Stimulated activated CD8-positive, alpha-beta memory T cell treated with anti-CD3 and anti-CD28 coated beads, Interleukin-15, amount 100 ng/mL, for 48 hours (primary cell): ENCODE measurements around the gene TRAF2.
A peak's percentile ranks its signal among the peaks of the same experiment; 100 is the strongest.
"Not testable (repeated sequence)": the region's sequence is repeated elsewhere in the genome, so short reads cannot be mapped to it uniquely, and the experiment has no call there.

ENCODE experiments used
- DNase-seq, 2 donors: peaks; one replicate each; pipeline ENCODE4 v3.0.0-alpha.2; 2020; ENCODE audit warnings: low read depth in 2 of 2

TRAF2 gene, protein sequence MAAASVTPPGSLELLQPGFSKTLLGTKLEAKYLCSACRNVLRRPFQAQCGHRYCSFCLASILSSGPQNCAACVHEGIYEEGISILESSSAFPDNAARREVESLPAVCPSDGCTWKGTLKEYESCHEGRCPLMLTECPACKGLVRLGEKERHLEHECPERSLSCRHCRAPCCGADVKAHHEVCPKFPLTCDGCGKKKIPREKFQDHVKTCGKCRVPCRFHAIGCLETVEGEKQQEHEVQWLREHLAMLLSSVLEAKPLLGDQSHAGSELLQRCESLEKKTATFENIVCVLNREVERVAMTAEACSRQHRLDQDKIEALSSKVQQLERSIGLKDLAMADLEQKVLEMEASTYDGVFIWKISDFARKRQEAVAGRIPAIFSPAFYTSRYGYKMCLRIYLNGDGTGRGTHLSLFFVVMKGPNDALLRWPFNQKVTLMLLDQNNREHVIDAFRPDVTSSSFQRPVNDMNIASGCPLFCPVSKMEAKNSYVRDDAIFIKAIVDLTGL

DNA sequence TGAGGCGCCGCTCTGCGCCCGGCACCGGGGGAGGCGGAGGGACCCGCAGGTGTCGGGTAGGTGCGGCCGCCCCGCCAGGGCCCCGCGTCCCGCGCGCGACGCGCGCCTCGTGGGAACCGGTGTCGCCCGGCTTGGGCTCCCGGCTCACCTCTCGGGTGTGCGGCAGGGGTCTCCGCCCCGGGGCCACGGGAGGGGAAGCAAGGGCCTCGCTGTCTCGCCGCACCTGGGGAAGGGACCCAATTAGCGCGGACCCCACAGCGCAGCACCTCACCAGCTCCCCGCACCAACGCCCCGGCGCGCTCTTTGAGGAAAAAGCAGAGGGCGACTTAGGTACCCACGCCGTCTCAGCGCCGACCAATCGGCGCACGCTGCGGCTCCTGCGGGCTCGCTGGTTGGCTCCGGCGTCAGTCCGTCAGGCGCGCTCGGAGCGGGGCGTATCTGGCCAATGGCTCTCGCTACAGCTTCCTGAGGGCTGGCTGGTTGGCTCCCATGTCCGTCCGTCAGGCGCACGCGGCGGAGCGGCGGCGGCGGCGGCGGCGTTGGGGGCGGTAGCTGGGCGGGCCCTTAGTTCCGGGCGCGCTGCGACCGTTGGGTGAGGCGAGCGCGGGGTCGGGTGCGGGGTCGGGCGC, at the start of gene TRAF2:
TRAF2 (plus strand) TSS at position 567 of the 629 bp plus-strand sequence. CDS start 12,225 bp downstream, outside the sequence.
- DNase-seq, result peak; percentile 97 to 99

DNA sequence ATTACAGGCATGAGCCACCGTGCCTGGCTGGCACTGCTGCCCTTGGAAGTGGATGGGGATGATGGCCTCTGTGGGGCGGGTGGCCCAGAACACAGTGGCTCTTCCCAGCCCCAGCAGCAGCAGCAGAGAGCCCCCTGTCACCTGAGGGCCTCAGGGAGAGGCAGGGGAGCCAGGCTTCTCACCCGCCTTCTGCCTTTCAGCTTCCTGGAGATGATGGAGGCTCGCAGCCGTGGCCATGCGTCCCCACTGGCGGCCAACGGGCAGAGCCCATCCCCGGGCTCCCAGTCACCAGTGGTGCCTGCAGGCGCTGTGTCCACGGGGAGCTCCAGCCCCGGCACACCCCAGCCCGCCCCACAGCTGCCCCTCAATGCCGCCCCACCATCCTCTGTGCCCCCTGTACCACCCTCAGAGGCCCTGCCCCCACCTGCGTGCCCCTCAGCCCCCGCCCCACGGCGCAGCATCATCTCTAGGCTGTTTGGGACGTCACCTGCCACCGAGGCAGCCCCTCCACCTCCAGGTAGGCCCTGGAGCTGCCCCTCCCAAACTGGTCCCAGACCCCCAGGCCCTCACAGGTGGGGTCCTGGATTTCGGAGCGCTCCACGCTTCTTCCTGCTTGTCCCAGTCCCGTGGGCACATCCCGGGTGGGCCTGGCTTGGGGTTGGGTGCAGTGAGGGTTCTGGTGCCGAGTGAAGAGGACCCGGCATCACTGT, 49.0 kb upstream of the TRAF2 start:
- DNase-seq, result no peak

DNA sequence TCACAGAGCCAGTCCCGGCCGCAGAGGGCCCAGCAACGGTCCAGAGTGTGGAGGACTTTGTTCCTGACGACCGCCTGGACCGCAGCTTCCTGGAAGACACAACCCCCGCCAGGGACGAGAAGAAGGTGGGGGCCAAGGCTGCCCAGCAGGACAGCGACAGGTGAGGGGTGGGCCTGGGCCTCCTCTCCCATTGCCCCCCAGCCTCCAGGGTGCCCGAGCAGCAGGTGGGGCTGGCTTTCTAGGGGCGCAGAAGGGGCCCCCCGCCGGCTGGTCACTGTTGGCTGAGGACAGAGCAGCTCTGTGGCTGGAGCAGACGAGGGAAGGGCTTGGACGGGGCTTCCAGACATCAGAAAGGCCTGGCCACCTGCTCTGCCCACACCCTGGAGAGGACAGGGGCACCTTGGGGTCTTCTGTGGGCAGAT, 48.4 kb upstream of the TRAF2 start:
- DNase-seq, result not testable (repeated sequence)

DNA sequence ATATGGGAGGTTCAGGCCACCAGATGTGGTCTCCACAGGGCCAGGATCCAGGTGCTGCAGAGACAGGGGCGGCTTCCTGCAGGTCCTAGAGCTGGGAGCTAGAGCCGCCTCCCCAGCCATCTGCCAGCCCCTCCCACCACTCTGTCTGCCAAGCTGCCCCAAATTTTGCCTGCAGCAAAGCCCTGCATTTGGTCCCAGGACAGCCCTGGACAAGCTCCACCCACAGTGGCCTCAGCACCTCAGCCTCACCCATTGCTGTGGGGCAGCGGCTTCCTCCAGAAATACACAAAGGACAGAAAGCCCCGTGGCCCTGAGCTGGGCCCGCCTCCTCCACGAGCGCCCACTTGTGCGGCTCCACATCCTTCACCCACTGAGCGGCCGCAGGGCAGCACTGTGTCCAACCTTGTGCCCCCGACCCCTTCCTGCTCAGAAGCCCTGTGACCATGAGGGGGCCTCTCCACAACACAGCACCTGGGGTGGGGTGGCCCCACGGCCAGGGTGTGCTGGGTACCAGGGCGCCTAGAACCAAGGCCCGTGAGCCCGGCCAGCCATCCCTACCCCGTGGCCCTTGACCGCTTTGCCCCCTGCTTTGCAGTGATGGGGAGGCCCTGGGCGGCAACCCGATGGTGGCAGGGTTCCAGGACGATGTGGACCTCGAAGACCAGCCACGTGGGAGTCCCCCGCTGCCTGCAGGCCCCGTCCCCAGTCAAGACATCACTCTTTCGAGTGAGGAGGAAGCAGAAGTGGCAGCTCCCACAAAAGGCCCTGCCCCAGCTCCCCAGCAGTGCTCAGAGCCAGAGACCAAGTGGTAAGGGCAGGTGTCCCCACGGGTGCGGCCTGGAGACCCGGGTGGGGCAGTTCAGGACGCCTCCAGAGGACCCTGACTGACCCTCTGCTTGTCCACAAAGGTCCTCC, 47.7 kb upstream of the TRAF2 start:
- DNase-seq, result no peak

DNA sequence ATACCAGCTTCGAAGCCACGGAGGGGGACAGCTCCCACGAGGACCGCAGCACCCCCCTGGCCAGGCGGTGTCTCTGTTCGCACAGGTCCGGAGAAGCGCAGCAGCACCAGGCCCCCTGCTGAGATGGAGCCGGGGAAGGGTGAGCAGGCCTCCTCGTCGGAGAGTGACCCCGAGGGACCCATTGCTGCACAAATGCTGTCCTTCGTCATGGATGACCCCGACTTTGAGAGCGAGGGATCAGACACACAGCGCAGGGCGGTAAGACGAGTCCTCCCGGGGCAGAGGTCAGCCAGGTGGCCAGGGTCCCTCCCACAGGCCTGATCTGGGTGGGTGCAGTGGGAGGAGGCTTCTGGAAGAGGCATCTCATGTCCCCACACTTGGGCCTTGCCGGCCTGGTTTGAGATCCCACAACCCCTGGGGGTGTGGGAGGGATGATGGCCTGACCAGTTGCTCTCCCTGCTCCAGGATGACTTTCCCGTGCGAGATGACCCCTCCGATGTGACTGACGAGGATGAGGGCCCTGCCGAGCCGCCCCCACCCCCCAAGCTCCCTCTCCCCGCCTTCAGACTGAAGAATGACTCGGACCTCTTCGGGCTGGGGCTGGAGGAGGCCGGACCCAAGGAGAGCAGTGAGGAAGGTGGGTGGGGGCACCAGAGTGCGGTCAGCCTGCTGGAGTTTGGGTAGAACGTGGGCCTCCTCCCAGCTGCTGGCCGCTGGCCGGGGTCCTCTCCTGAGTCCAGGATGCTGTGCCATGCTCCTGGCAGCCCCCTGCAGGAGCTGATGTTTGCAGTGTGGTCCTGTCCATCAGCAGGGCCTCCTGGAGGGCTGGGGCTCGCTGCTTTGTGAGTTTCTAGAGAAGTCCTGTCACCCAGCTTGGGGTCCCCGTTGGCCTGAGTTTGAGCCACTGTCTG, 46.8 kb upstream of the TRAF2 start:
- no peak for DNase-seq

DNA sequence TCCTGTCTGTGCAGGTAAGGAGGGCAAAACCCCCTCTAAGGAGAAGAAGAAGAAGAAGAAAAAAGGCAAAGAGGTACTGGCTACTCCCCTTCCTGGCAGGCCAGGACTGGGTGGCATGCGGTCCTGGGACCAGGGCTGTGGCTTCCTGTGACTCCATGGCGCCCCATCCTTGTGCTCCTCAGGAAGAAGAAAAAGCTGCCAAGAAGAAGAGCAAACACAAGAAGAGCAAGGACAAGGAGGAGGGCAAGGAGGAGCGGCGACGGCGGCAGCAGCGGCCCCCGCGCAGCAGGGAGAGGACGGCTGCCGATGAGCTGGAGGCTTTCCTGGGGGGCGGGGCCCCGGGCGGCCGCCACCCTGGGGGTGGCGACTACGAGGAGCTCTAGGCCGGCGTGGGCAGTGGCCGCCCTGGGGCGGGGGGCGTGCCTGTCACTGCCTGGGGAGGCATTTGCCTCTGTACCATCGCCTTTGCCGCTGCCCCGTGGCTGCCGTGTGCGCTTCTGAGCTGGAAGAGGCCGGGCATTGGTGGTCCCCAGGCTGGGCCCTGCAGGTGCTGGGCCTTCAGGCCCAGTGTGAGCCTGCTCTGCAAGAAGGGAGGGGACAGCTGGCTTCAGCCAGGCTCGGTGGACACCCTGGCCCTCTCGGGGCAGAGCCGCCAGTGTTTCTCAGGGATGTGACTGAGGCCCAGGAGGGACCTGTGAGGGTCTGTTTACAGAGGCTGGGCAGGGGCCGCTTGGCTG, 46.0 kb upstream of the TRAF2 start:
- DNase-seq, result no peak

DNA sequence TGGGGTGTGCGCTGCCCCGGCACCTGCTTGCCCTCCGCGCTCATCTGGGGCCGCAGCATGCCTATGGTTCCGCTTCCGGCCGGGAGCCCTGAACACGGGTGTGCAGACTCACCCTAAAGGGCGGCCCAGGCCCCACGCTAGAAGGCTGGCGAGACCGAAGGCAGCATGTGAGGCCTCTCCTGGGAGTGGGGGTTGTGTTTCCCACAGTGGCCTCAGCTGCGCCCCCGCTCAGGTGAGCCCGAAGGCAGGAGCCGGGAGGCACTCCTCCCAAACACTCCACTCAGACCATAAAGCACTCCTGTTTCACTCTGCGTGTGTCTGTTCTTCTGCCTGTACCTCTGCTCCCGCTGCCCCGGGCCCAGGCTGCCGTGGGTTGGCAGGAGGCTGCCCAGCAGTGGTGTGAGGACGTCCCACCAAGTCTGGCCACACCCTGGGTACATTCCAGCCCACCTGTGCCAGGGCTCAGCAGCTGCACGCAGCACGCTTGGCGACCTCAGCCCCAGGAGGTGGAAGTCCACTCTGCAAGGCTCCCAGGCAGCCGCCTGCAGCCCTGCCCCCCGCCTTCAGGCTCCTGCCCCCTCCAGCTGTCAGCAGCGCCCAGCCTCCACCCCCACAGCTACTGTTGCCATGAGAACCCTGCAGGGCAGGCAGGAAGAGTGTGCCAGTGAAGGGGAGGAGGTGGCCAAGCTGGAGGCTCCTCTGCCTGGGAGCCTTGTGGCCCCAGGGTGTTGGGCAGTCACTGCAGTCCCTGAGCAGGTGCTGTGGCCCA, 45.3 kb upstream of the TRAF2 start:
- no peak for DNase-seq

DNA sequence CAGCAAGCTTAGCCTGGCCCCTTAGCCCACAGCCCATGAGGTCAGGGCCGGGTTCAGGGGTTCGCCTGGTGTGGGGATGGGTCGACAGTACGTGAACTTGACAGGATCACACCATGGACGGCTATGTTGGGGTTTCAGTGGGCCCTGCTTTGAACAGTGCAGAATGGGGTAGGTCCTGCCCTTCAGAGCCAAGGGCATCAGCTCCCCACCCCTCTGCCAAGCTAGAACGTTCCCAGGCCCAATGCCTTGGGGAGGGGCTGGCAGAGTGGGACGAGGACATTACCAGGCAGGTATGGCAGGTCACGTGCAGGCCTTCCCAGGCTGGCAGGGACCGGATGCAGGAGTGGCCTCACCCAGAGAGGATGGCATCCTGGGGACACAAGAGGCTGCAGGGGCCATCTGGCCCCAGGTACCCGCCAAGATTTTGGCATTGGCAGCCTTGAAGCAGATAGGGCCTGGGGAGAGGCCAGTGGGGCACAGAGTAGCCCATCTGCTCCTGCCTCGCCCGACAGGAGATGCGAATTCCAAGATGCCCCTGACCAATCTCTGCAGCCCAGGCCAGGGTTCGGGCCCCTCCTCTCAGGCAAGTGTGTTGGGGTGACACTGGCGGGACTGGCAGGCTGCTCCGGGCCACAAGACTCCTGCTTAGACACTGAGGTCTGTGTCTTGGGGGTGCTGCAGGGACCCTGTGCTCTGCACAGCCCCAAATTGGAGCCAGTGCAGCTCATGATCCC, 44.5 kb upstream of the TRAF2 start:
- DNase-seq, result not testable (repeated sequence)

DNA sequence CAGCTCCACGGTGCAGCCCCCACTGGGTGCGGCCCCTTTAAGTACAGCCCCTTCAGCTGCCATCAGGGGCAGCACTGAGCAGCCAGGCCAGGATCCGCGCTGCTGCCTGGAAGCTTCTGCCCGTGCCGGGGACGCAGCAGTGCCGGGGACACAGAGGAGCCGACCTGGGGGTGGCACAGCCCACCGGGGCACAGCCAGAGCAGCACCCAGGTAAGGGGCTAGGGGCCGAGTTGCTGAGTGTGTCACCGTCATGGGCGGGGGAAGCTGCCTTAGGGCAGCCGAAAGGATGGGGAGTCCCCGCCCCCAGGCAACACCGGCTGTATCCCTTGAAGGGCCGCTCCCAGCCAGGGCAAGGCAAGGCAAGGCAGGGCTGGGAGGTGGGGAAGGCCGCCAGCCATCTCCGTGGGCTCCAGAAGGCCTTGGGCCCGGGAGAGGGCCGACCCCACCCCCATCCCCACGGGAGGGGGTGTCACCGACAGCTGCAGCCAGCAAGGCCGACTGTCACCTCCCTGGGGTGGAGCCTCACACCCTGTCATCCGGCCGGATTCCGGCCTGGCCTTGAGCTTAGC, 43.9 kb upstream of the TRAF2 start, which contains the start of gene AJM1:
AJM1 (plus strand) TSS at position 99 of the 569 bp plus-strand sequence. CDS start 1,937 bp downstream, outside the sequence.
- DNase-seq, result peak; percentile 65 to 72

DNA sequence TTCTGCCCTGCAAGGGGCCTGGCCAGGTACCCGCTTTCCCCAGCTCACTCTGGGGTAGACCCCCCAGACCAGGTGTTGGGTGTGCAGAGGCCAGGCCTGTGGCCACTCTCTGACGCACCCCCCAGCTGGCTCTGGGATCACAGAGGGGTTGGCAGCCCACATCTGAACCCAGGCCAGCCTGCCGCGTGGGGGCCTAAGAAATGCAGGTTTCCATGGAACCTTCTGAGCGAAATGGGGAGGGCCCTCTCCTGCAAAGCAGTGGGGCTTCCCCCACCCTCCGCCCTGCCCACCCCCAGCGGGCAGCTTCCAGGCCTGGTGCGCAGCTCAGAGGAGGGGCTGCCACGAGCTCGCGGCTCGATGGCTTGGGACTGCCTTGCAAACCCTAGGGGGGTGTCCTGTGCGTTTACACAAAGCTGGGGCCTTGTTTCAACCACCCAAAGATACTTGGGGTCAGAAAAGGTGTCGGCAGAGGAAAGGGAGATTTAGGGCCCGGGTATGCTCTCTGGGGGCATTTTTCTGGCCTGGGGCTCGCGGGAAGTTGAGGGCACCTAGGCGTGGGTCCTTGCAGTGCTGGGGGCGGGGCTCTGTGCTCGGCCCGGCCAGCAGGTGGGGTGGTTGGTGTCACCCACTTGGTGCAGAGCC, 43.0 kb upstream of the TRAF2 start:
- DNase-seq, result not testable (repeated sequence)

DNA sequence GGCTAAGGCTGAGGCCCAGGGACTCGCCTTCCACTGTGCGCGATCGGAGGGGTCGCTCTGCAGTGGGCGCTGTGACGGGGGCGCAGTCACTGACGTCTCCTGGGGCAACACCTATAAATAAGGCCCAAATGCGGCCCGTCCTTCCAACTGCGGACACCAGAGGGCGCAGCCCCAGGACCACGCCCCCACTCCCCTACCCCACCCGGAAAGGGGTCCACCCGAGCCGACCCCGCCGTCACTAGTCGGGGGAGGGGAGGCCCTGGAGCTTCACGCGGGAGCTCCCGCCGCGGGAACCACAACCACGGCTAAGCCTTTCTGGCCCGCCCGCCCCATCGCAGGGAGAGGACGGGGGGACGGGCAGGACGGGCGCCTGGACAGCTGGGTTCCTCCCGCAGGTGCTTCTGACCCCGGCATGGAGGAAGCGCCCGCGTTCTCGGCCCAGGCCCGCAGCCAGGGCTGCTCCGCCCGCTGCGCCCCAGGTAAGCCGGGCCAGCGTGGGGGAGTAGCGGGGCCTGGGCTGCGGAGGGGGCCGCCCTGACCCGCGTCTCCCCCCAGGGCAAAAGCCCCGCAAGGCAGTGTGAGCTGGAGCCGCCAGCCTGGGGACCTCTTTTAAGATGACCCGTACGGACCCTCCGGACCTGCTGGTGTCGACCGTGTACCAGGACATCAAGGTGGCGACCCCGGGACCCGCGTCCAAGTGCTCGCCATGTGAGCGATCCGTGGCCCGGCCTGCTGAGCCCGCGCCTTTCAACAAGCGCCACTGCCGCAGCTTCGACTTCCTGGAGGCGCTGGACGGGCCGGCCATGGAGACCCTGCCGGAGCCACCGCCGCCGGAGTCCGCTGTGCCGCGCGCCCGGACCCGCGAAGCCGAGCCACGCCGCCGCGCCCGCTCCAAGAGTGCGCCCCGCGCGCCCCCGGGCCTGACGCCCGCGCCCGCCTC, 42.2 kb upstream of the TRAF2 start:
- DNase-seq, result peak in 1 of 2 donors; percentile 40

DNA sequence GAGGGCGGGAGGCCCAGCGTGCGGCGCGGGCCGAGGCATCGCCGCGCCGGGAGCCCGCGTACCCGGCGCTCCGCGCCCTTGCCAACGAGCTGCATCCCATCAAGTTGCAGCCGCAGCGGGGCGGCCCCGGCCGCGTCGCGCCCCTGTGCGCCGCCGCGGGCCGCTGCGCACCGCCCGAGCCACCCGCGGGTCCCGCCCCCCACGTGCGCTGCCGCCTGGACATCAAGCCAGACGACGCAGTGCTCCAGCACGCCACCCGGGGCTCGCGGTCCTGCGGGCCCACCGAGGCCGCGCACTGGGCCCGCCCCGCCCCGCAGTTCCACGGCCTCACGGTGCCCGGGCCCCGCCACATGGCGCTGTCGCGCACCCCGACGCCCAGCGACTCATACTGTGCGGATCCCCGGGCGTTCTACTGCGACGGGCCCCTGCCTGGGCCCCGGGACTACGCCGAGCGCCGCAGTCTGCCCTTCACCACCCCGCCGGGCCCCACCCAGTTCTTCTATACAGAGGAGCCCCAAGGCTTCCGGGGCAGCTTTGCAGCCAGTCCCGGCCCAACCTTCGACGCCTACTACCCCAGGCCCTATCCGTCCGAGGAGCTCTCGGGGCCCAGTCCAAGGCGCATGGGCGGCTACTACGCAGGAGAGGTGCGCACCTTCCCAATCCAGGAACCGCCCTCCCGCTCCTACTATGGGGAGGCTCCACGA, 41.4 kb upstream of the TRAF2 start:
- no peak for DNase-seq

DNA sequence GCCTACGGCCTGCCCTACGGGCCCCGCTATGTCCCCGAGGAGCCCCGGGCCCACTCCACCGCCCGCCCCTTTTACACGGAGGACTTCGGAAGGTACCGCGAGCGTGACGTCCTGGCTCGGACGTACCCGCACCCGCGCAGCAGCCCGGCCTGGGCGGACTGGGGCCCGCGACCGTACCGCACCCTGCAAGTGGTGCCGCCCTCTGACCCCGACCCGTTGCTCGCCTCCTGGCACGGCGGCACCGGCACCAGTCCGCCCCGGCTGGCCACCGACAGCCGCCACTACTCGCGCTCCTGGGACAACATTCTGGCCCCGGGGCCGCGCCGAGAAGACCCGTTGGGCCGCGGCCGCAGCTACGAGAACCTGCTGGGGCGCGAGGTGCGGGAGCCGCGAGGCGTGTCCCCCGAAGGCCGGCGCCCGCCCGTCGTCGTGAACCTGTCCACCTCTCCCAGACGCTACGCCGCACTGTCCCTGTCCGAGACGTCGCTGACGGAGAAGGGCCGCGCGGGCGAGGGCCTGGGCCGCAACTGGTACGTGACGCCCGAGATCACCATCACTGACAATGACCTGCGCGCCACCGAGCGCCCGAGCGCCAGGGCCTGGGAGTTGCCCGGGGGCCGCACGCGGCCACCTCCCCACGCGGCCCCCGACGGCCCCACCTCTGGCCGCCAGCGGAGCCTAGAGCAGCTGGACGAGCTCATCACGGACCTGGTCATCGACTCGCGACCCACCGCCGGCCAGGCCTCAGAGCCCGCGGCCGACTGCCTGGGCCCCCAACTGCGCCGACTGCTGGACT, 40.7 kb upstream of the TRAF2 start:
- DNase-seq, result no peak

DNA sequence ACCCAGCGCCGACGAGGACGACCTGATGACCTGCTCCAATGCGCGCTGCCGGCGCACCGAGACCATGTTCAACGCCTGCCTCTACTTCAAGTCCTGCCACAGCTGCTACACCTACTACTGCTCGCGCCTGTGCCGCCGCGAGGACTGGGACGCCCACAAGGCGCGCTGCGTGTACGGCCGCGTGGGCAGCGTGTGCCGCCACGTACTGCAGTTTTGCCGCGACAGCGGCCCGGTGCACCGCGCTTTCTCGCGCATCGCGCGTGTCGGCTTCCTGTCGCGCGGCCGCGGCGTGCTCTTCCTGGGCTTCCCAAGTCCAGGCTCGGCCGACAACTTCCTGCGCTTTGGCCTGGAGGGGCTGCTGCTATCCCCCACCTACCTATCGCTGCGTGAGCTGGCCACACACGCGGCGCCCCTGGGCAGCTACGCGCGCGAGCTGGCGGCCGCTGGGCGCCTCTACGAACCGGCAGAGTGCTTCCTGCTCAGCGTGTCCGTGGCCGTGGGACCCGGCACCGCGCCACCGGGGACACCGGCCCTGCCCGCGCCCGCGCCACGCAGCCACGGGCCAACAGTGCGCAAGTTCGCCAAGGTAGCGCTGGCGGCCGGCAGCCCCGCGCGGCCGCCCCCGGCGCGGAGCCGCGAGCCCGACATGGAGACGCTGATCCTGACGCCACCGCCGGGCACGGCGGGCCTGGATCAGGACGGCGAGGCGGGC, 39.8 kb upstream of the TRAF2 start:
- DNase-seq, result no peak
